Uterus (tissue), 4 donors: ENCODE results near the gene PLIN1. TPM values are rescaled to one million over a fixed set of nuclear protein-coding genes. Genes with fewer than 3 reads are reported as not detected.

Source experiments
- DNase-seq, 2 donors: peaks; one replicate each; pipeline ENCODE4 v3.0.0-alpha.2; 2019 to 2020
- H3K27ac ChIP-seq, 2 donors: fragments of 200-600 bp; sonication (generic); 1 replicate in 1 of 2; 2 replicates in 1 of 2; pipeline ENCODE4 v1.5.1; 2016 to 2018
- H3K27me3 ChIP-seq, 2 donors: fragments of 200-600 bp; sonication (generic); one replicate each; pipeline ENCODE4 v1.5.1; 2018 to 2019; ENCODE audit warnings: control low read depth in 1 of 2
- H3K36me3 ChIP-seq, 2 donors: fragments of 200-600 bp; sonication (generic); one replicate each; pipeline ENCODE4 v1.5.1; 2019; ENCODE audit warnings: control low read depth in 1 of 2
- H3K4me1 ChIP-seq, 2 donors: fragments of 200-600 bp; sonication (generic); one replicate each; pipeline ENCODE4 v1.5.1; 2018 to 2019; ENCODE audit warnings: control low read depth in 1 of 2
- H3K4me3 ChIP-seq, 2 donors: fragments of 200-600 bp; sonication (generic); 1 replicate in 1 of 2; 2 replicates in 1 of 2; pipeline ENCODE4 v1.5.1; 2018 to 2019; ENCODE audit warnings: mild to moderate bottlenecking in 1 of 2
- H3K9me3 ChIP-seq, 2 donors: fragments of 200-600 bp; sonication (generic); one replicate each; pipeline ENCODE4 v1.5.1; 2019; ENCODE audit warnings: control low read depth in 1 of 2
- CTCF ChIP-seq, 4 experiments: fragments of 200-600 bp in 2 of 4; fragments of 450-650 bp in 2 of 4; sonication (generic) in 2 of 4; IDR thresholded peaks; one replicate each; pipeline ENCODE4 v1.5.1; 2016 to 2019; ENCODE audit warnings: antibody characterized with exemption in 4 of 4, mild to moderate bottlenecking in 2 of 4, moderate library complexity in 1 of 4
- POLR2A ChIP-seq, 2 donors: fragments of 450-650 bp; IDR thresholded peaks; one replicate each; pipeline ENCODE4 v1.6.1; 2016; ENCODE audit warnings: antibody characterized with exemption in 2 of 2, mild to moderate bottlenecking in 1 of 2, moderate library complexity in 1 of 2
- intact Hi-C: fragments of 100-400 bp; cut with DNase I; formaldehyde crosslinking; loops from one replicate; pipeline ENCODE4 v1.15.1; 2023; ENCODE audit warnings: low total_unique reads
- total RNA-seq, 4 donors: library from RNA; depleted of rRNA in 3 of 4; stranded (reverse); fragments of >200 nt in 3 of 4; gene quantifications; one replicate each; pipeline versions ENCODE4 v1.1.0 to v1.2.4, GENCODE V29; 2014 to 2023
- donor health status: DM: yes; HTN: yes; CAD: no.

PLIN1 gene
- total RNA-seq, 4 donors from 2014 or later, result 0.26 to 1.3 (median 0.48) TPM; not detected in 1

- DNase-seq, result no peak
- intact Hi-C loops, result no loop called here
- TF ChIP-seq CTCF (IDR thresholded peaks at IDR 0.05) (no peak), POLR2A (IDR thresholded peaks at IDR 0.05) (no peak)
- no peak overlapping the region for H3K27ac ChIP-seq
- H3K9me3 ChIP-seq, result no peaks in the 10 kb centered on the region
- H3K36me3 ChIP-seq, result no peaks in the 10 kb centered on the region
- no peaks in the 10 kb centered on the region for H3K4me1 ChIP-seq
- H3K4me3 ChIP-seq, result no peak overlapping the region
- no peaks in the 10 kb centered on the region for H3K27me3 ChIP-seq
Measured at GRCh38 chr15:89673165-89673512, 6.0 kb downstream of the PLIN1 start.

DNA sequence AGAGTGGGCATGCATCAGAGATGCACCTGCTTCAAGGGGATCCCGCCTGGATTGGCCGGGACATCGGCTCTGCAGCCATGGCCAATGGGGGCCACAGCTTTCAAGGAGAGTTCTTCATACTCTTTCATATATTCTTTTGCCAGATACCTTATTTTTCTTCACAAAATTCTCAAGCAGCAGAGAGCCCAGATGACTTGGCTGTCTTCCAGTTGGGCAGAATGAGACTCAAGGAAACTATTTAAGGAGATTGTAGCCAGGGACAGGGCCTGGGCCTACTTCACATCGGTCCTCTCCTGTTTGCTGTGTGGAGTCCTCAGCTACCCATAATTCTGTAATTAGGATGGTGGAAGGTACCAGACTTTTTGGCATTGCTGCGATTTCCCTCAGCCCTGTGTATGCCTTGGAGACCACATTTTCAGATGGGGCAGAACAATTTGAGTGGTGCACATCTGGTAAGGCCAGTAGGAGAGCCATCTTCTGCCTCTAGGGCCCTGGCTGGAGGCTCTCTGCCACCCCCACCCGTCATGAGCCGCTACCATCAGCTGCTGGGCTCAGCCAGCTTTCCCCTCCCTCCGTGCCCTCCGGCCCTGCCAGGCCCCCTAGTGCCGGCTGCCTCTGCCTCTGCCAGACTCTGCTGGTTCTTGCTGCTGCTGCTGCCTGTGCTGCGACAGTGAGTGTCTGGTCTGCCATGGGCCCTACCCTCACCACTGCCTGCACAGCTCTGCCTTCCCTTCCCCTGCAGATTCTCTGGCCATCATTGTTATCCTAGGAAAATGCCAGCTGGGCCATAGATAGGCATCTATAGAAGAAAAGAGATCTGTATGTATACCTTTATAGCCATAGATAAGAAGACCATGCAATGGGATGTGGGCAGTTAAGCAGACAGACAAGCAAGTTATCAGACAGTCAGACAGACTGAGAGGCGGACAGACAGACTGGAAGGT, 6.7 kb downstream of the PLIN1 start:
- H3K4me3 ChIP-seq, result no peak overlapping the region
- DNase-seq, result no peak
- TF ChIP-seq CTCF (IDR thresholded peaks at IDR 0.05) (no peak), POLR2A (IDR thresholded peaks at IDR 0.05) (no peak)
- H3K36me3 ChIP-seq, result no peaks in the 10 kb centered on the region
- H3K27me3 ChIP-seq, result no peaks in the 10 kb centered on the region
- no peak overlapping the region for H3K27ac ChIP-seq
- intact Hi-C loops, result no loop called here
- no peaks in the 10 kb centered on the region for H3K4me1 ChIP-seq
- H3K9me3 ChIP-seq, result no peaks in the 10 kb centered on the region

- H3K27ac ChIP-seq, result no peak overlapping the region
- H3K4me3 ChIP-seq, result no peak overlapping the region
- intact Hi-C loops, result no loop called here
Measured at GRCh38 chr15:89671687-89672086, 7.5 kb downstream of the PLIN1 start.

DNA sequence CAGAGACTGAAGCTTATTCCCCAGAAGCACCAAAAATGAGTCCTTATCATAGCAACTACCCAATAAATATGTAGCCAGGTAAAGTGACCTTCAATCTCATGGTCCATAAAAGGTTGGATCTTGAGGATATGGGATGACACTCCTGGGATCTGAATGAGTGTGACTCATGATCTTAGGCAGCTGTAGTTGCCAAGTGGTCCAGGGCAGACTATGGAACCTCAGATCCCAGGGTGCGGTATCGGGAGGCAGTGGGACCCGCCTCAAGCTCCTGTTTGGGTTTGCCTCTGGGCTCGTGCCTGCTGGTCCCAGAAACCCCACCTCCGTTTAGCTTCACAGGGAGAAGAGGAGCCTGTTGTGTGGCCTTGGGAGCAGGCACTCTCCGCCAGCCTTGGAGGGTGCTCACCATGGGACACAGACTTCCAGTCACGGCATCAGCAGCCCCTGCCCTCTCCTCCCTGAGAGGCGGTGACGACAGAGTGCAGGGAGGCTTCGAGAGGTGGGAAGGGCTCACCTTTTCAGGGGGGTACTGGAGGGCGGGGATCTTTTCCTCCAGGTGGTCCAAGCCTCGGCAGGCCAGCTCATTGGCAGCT, 8.1 kb downstream of the PLIN1 start:
- Histone ChIP-seq H3K27ac (no peak overlapping the region), H3K27me3 (no peaks in the 10 kb centered on the region), H3K36me3 (no peaks in the 10 kb centered on the region), H3K9me3 (no peaks in the 10 kb centered on the region), H3K4me3 (no peak overlapping the region), H3K4me1 (no peaks in the 10 kb centered on the region)
- intact Hi-C loops, result no loop called here
- no peak for DNase-seq
- TF ChIP-seq CTCF (IDR thresholded peaks at IDR 0.05), result no peak
- no peak for TF ChIP-seq POLR2A (IDR thresholded peaks at IDR 0.05)

More at GRCh38 chr15:89671687-89672086, 7.5 kb downstream of the PLIN1 start:
- DNase-seq, result no peak
- Histone ChIP-seq H3K4me1 (no peaks in the 10 kb centered on the region), H3K36me3 (no peaks in the 10 kb centered on the region), H3K27me3 (no peaks in the 10 kb centered on the region), H3K9me3 (no peaks in the 10 kb centered on the region)
- TF ChIP-seq POLR2A (IDR thresholded peaks at IDR 0.05) (no peak), CTCF (IDR thresholded peaks at IDR 0.05) (no peak)

GRCh38 chr15:89669941-89670340, 9.2 kb downstream of the PLIN1 start:
- no peaks in the 10 kb centered on the region for H3K36me3 ChIP-seq
- no peaks in the 10 kb centered on the region for H3K27me3 ChIP-seq
- no peaks in the 10 kb centered on the region for H3K9me3 ChIP-seq
- H3K27ac ChIP-seq, result no peak overlapping the region
- no peak for TF ChIP-seq POLR2A (IDR thresholded peaks at IDR 0.05)
- TF ChIP-seq CTCF (IDR thresholded peaks at IDR 0.05), result no peak
- H3K4me3 ChIP-seq, result no peak overlapping the region
- intact Hi-C loops, result no loop called here
- H3K4me1 ChIP-seq, result peaks cover 0 to 5% of the 10 kb centered on the region in 2 donors
- DNase-seq, result no peak
